ENCODE data around the gene ENO4. TPM values are rescaled to one million over a fixed set of nuclear protein-coding genes. Genes with fewer than 3 reads are reported as not detected.
A peak's percentile ranks its signal among the peaks of the same experiment; 100 is the strongest.

ENO4 gene
- polyA plus RNA-seq, 1 of the 3 experiments (the other 2 are of a cell fraction), result 0.36 TPM

DNA sequence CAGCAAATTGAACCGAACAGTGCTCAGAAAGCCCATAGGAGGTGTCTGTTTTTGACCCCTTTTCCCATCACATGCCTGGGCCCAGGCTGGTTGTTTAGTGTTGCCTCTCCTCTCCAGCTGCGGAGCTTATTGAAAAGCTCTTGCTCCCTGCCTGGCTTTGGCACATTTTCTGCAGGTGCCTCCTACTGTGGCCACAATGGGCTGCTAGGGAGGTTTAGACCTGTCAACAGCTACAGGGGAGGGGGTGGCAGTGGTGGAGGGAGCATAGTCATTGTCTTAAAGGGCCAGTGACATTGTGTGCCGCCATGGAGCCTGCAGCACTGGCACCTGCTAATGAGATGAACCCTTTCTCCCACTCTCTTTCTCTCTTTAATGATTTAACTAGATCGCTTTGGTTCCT is 13.2 kb upstream of the ENO4 start:
- Histone ChIP-seq H3K9ac (no peak overlapping the region), H3K9me2 (no peaks in the 10 kb centered on the region), H3K27ac (ENCODE audit: low read depth in 2 of 2, low read length in 1 of 2) (no peak overlapping the region), H3K4me3 (ENCODE audit: low read depth in 2 of 2, low read length in 1 of 2) (no peak overlapping the region), H3F3A (replicated peaks; ENCODE audit: insufficient read depth) (no peaks in the 10 kb centered on the region), H3K9me3 (no peaks in the 10 kb centered on the region), H3K4me1 (ENCODE audit: control insufficient read depth in 1 of 2, insufficient read depth in 2 of 2, low read depth in 1 of 2, low read length in 1 of 2) (no peaks in the 10 kb centered on the region), H3K36me3 (replicated peaks in 1 of 2; ENCODE audit: control insufficient read depth in 1 of 2, insufficient read depth in 2 of 2, low read length in 1 of 2) (no peaks in the 10 kb centered on the region), H4K20me1 (ENCODE audit: insufficient read depth) (no peaks in the 10 kb centered on the region), H3K4me2 (no peak overlapping the region), H3K79me2 (ENCODE audit: insufficient read depth) (no peaks in the 10 kb centered on the region), H2AFZ (ENCODE audit: low read depth) (no peak overlapping the region), H3K27me3 (ENCODE audit: insufficient read depth) (no peaks in the 10 kb centered on the region; the same call in 1 of the 2 replicates)
- DNase-seq, result no peak
- TF ChIP-seq, protein P1, sequence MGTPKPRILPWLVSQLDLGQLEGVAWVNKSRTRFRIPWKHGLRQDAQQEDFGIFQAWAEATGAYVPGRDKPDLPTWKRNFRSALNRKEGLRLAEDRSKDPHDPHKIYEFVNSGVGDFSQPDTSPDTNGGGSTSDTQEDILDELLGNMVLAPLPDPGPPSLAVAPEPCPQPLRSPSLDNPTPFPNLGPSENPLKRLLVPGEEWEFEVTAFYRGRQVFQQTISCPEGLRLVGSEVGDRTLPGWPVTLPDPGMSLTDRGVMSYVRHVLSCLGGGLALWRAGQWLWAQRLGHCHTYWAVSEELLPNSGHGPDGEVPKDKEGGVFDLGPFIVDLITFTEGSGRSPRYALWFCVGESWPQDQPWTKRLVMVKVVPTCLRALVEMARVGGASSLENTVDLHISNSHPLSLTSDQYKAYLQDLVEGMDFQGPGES (IDR thresholded peaks at IDR 0.05; ENCODE audit: low read depth, low read length), result no peak
- TF ChIP-seq EP300 (IDR thresholded peaks at IDR 0.05; ENCODE audit: borderline replicate concordance in 1 of 2, low read depth in 1 of 2, low read length in 1 of 2) (no peak), JUND (IDR thresholded peaks at IDR 0.05) (no peak), FOSL2 (IDR thresholded peaks at IDR 0.05; ENCODE audit: borderline replicate concordance, low read depth) (no peak), RXRA (IDR thresholded peaks at IDR 0.05; ENCODE audit: borderline replicate concordance, low read depth) (no peak), EZH2phosphoT487 (IDR thresholded peaks at IDR 0.05; ENCODE audit: borderline replicate concordance, low read depth) (no peak)
- POLR2A ChIA-PET, result interaction anchor here (1.2 kb wide), 1 partner anchor 13 kb away, joined by 4 read pairs; the partner anchor contains the start of gene ENO4
- CTCF ChIA-PET, result interaction anchor here (0.7 to 5.5 kb wide), 8 partner anchors 10 to 356 kb away, joined by 3 to 64 read pairs (median 4); no protein-coding TSS in a partner anchor
- WGBS (ENCODE audit: low lambda C conversion rate), result 75% methylated on average over 3 of the region's 4 CpGs

DNA sequence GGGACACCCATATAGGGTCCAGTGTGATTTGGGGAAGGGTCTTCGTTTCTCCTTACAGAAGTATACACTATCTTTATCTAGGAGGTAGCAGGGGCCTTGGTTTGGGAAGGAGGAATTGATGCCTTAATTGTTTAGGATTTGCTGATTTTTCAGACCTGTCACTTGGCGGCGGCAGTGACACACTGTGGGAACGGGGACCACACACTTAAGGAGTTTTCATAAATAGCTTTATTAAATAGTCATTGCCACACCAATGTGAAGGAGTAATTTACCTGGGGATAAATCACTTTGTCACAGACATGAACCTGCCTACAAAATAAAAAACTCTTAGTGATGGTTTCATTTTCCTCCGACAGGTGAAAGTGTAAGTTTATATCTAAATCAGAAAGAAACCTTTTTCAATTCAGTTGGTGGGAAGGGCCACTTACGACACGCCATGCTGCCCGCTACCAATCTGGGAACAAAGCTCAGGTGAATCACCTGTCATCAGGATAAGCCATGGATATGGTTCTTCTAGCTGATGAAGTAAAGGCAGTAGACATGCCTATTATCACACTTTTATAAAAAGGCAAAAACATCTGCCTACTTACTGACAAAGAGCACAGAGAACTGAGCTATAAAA is 12.3 kb upstream of the ENO4 start:
- 87% methylated on average over 8 of the region's 8 CpGs for WGBS (ENCODE audit: low lambda C conversion rate)
- no peak overlapping the region for H3K9ac ChIP-seq
- no peaks in the 10 kb centered on the region for H3K36me3 ChIP-seq (replicated peaks in 1 of 2; ENCODE audit: control insufficient read depth in 1 of 2, insufficient read depth in 2 of 2, low read length in 1 of 2)
- no peaks in the 10 kb centered on the region for H3F3A ChIP-seq (replicated peaks; ENCODE audit: insufficient read depth)
- no peaks in the 10 kb centered on the region for H3K9me3 ChIP-seq
- no peak overlapping the region for H3K4me3 ChIP-seq (ENCODE audit: low read depth in 2 of 2, low read length in 1 of 2)
- no peaks in the 10 kb centered on the region for H3K79me2 ChIP-seq (ENCODE audit: insufficient read depth)
- TF ChIP-seq SMC3 (IDR thresholded peaks at IDR 0.05; ENCODE audit: low read depth, low read length) (peak; percentile 28; the same call in 1 of the 2 replicates), FOXJ3 (CRISPR knock-in tag; IDR thresholded peaks at IDR 0.05) (no peak), RAD21 (IDR thresholded peaks at IDR 0.05; ENCODE audit: low read length) (peak; percentile 67)
- TF ChIP-seq, protein P2, sequence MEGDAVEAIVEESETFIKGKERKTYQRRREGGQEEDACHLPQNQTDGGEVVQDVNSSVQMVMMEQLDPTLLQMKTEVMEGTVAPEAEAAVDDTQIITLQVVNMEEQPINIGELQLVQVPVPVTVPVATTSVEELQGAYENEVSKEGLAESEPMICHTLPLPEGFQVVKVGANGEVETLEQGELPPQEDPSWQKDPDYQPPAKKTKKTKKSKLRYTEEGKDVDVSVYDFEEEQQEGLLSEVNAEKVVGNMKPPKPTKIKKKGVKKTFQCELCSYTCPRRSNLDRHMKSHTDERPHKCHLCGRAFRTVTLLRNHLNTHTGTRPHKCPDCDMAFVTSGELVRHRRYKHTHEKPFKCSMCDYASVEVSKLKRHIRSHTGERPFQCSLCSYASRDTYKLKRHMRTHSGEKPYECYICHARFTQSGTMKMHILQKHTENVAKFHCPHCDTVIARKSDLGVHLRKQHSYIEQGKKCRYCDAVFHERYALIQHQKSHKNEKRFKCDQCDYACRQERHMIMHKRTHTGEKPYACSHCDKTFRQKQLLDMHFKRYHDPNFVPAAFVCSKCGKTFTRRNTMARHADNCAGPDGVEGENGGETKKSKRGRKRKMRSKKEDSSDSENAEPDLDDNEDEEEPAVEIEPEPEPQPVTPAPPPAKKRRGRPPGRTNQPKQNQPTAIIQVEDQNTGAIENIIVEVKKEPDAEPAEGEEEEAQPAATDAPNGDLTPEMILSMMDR (IDR thresholded peaks at IDR 0.05), result peak; percentile 21; the same call in 1 of the 2 replicates
- H3K4me1 ChIP-seq (ENCODE audit: control insufficient read depth in 1 of 2, insufficient read depth in 2 of 2, low read depth in 1 of 2, low read length in 1 of 2), result no peaks in the 10 kb centered on the region
- CTCF ChIA-PET, result interaction anchor here (0.6 to 5.5 kb wide), 10 partner anchors 9 to 665 kb away, joined by 3 to 64 read pairs (median 4); partner anchors contain the start of gene ENO4
- no peak for DNase-seq
- POLR2A ChIA-PET, result no interaction called here
- H3K4me2 ChIP-seq, result no peak overlapping the region
- H3K27me3 ChIP-seq (ENCODE audit: insufficient read depth), result no peaks in the 10 kb centered on the region
- no peak overlapping the region for H2AFZ ChIP-seq (ENCODE audit: low read depth)
- H3K27ac ChIP-seq (ENCODE audit: low read depth in 2 of 2, low read length in 1 of 2), result no peak overlapping the region
- no peaks in the 10 kb centered on the region for H4K20me1 ChIP-seq (ENCODE audit: insufficient read depth)
- no peaks in the 10 kb centered on the region for H3K9me2 ChIP-seq
